Activated T-cell treated with anti-CD3 and anti-CD28 coated beads for 4 hours (primary cell): ENCODE data around the gene SLC5A1.

ENCODE experiments used
- DNase-seq: peaks from one replicate; pipeline ENCODE4 v3.0.0-alpha.2; 2020

SLC5A1 gene

DNA sequence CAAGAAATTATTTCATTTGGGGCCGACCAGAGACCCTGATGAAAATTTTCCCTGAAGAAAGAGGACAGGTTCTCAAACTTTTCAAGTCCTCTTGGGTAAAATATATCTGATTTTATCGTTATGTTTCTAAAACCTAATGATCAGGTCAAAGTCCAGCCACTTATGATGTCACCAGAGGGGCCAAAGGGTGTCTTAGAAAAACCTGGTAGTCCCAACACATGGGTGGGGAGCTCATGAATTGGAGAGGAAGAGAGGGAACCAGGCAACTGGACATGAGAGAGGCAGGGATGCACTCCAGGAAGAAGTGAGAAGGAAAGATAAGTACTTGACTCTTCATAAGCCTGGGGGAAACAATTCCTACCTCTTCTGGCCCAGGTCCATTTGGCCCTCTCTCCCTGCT is 9.2 kb downstream of the SLC5A1 start:
- no peak for DNase-seq

DNA sequence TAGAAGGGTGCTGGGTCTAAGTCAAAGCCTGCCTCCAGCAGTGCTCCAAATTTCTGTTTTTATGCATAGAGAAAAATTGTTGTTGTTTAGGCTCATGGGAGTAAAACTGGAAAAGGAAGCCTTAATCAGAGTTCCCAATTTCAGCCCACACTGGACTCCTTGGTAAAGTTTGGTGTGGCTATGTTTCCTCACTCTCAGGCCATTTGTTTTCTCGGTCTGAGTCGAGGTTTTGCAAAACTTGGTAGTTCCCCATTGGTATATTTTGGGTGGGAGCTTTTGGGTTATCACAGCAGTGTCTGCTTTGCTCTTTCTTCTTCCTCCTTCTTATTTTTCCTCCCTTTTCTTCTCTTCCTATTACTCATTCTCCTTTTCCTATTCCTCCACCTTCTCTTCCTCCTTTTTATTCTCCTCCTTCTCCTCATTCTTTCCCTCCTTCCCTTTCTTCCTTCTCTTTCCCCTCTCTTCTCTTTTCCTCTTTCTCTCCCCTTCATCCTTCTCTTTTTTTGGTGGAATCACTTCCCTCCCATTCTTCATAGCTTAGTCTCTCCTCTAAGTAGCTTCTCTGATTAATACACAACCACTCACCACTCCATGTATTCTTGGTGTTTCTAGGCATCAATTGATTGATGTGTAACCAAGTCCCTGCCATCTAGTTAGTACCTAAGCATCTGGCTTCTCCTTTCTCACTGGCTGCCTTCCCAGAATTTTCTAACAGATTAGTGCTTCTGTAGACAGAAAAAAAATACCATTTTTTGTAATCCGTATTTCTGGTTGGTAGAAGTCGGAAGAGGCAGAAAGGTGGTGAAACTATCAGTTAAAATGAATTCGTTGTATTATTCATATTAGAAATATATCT is 10.1 kb downstream of the SLC5A1 start:
- no peak for DNase-seq

DNA sequence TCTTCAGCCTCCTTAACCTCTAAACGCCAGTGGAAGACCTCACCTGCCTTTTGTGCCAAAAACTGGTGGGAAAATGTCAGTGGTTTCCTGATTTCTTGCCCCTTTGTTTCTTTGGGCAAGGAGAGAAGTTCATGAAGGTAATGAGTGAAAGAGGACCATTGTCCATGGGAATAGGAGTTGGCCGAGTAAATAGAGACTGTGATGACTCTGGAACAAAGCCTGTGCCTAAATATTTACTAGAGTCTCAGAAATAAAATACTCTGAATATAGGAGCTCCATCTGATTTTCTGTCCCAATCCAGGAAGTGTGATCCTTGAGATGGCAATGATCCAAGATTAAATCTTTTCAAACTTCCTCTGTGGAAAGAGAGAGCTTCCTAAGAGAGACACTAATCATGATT is 12.0 kb downstream of the SLC5A1 start:
- DNase-seq = no peak

DNA sequence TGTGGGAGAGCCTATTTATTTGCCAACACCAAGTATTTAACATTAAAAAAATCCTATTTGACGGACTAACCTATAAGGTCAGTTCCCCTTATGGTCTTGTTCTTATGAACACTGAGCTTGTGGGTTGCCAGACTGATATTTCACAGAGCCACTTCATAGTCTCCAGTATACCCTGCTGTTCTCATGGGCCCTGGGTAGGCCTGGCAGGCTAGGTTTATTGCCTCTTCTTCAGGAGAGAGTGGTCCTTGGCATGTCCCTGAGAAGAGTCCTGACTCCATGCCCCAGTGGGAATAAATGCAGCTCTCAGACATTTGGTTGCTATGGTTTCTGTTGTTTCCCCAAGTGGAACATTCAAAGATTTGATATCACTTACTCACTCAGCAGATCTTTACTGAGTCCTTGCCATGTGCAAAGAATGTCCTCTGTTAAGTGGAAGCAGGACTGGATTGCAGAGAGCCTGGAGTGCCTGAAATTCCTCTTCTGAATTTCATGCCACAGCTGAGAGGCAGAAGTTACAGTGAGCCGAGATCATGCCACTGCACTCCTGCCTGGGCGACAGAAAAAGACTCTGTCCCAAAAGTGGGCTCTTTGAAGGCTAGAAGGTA is 15.7 kb downstream of the SLC5A1 start:
- DNase-seq = no peak

DNA sequence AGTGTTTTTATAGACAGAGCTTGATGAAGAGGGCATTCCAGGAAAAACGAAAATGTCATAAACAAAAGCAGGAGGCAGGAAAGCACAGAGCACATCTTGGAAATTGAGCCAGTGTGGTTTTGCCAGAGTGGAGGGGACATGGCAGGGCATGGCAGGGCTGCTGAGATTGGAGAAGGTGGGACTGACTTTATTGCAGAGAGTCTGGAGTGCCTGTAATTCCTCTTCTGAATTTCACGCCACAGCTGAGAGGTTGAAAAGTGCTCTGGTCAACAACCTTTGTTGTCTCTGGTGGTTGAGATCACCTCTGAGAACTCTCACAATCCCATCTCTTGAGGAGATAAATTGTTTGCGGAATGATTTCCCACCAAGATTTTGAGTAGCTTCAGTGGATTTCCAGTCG is 16.4 kb downstream of the SLC5A1 start:
- DNase-seq = no peak

DNA sequence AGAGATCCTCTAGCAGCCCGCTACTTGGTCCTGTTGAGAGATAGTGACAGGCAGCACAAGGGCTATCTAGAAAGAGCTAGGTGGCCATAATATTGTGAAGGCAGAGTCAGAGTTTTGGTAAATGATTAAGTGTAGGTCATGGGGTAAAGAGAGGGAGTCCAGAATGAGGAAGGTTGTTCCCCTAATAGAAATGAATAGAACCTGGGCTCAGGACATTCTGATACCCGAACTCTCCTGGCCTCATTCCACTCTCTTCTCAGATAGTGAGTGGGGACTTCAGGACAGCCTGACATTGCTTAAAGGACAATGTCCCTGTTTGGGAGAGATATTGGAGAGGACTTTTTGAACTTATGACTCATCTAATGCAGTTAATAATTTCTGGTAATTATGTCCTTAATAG is 20.6 kb downstream of the SLC5A1 start:
- DNase-seq = no peak

DNA sequence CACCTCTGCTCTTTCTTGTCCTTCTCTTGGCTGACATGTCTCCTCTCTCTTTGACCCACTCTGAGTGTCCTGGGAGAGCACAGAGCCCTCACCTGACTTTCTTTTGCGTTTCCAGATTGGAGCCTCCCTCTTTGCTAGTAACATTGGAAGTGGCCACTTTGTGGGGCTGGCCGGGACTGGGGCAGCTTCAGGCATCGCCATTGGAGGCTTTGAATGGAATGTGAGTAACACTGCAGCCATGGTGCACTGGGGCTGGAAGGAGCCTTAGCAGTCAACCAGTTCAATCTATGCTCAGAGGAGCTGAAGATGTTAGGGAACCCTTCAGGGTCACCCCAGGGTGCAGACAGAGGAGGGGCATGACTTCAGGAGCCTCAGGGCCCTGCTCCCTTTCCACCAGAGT is 23.8 kb downstream of the SLC5A1 start:
- DNase-seq = no peak

DNA sequence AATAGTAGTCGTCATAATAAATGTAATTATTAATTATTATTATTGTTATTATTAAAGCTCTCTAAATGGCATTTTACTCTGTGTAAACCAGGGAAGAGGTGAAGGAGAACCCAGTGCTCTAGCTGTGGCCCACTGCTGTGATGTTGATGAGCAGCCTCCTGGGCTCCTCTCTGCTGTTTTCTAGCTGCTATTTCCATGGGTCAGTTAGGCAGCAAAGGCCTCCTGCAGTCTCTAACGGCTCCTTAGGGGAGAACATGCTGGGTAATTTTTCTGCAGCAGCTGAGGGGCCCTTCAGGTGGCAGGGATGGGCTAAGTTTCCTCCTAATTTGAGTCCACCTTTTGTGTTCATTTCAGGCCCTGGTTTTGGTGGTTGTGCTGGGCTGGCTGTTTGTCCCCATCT is 24.6 kb downstream of the SLC5A1 start:
- no peak for DNase-seq

DNA sequence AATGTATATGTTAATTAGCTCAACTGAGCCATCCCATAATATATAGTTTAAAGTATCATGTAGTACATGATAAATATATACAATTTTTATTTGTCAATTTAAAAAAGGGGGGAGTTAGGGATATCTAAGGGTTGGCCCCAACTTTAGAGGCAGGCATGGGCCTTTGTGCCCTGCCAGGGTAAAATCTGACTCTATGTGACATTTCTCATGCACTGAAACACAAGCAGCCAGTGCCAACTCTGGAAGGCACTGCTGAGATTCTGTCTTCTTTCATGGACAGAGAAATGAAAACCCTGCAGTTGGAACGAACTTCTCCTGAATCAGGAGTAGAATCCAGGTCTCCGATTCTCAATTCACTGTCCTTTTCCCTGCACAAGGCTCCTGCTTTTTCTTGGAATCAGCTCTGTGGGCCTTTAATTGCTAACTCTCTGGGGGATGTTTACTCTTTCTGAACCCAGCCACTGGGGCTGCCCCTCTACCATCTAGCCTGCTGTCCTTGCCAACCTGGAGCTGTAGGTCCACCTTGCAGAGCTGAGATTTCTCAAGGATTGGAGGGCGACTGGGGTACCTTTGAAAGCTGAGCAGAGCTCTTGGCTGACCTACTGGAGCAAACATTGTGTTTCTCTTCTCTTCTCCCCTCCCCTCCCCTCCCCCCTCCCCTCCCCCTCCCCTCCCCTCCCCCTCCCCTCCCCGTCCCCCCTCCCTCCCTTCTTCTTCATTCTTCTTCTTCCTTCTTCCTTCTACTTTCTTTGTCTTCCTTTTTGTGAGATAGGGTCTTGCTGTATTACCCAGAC is 26.7 kb downstream of the SLC5A1 start:
- no peak for DNase-seq

DNA sequence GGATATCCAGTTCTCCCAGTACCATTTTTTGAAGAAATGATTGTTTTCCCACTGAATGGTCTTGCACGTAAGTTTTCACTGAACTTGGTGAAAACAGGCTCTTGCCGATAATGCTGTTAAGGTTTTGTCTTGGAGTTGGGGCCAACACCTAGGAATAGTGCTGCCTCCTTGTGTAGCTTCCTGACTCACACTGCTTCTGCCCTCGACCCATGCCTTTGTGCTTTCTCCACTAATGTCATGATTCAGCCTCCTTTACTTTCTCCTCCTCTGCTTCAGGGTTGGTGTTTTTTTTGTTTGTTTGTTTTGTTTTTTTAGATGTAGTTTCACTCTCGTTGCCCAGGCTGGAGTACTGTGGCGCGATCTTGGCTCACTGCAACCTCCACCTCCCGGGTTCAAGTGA is 30.2 kb downstream of the SLC5A1 start:
- DNase-seq = no peak

DNA sequence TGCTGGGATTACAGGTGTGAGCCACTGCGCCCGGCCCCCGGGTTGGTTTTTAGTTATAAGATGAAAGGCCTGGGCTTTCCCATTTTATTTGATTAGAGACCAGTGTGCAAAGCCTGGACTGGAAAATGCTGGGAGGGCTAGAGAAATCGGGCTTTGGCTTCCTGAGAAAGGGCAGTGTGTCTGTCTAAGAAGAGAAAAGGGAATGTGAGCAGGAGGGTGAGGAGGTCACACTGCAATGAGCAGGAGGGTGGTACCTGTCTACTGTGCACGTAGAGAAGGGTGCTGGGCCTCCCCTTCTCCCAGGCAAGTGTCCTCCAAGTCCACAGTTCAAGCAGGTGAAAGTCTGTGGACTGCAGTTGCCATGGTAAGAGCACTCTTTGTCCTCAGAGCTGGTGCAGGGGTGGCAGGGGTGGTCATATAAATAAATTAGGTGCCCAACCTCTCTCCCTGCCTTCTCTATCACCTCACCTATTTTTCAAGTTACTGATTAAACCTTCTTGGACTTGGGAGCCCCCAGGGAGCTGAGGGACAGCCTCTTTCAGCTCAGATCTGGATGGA is 30.8 kb downstream of the SLC5A1 start:
- DNase-seq = no peak

DNA sequence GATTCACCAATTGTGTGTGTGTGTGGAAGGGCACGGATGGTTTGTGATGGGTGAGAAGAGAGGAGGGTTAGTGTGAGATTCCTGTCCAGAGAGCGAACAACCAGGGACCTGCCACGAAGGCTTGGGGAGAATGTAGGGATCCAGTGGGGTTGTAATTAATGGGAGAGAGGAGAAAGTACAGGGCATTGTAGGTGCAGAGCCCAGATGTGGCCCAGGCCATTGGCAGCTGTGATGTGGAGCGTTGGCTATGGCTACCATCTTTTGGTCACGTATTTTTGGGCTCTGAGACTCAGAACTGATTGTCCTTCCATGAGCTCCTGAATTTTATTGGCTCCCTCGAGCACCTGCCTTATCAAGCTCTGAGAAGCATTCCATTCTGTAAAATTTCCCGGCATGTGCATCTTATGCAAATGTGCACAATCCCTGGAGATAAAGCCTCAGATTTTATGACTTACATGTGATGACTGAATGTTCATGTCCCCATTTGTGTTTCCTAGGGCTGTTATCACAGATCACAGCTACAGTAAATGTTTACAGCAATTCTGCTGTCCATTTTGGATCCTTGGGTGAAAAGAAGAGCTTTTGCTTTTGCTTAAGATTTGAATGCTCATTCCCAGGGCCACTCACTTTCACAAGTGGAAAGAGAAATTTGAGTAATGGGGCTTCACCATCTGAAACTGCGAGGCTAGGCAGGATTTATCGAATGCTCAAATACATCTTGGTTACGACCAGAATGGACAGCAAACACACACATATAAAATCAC is 33.1 kb downstream of the SLC5A1 start:
- no peak for DNase-seq

DNA sequence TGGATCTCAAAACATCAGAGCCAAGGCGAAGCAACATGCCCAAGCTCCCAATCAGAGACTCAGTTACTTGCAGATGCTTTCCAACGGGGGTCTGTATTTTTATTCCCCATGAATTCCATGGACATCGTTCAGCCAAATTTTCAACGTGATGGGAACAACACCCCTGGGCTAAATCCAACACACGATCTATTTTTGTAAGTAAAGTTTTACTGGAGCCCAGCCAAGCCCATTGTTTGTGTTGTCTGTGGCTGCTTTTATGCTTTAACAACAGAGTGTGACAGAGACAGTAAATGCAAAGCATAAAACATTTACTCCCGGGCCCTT is 33.7 kb downstream of the SLC5A1 start:
- DNase-seq = no peak

DNA sequence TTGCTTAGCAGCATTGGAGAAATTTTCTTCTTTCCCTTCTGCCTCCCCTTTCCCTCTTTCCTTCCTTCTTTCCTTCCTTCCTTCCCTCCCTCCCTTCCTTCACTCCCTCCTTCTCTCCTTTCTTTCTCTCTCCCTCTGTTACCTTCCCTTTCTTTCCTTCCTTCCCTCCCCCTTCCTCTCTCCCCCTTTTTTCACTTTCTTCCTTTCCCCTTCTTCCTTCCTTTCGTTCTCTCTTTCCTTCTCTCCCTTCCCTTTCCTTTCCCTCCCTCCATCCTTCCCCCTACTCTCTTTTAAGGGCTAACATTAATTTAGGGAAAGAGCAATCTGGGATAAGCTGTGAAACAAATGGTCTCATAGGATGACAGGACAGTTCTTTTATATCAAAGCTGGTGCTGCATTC is 34.1 kb downstream of the SLC5A1 start:
- no peak for DNase-seq

DNA sequence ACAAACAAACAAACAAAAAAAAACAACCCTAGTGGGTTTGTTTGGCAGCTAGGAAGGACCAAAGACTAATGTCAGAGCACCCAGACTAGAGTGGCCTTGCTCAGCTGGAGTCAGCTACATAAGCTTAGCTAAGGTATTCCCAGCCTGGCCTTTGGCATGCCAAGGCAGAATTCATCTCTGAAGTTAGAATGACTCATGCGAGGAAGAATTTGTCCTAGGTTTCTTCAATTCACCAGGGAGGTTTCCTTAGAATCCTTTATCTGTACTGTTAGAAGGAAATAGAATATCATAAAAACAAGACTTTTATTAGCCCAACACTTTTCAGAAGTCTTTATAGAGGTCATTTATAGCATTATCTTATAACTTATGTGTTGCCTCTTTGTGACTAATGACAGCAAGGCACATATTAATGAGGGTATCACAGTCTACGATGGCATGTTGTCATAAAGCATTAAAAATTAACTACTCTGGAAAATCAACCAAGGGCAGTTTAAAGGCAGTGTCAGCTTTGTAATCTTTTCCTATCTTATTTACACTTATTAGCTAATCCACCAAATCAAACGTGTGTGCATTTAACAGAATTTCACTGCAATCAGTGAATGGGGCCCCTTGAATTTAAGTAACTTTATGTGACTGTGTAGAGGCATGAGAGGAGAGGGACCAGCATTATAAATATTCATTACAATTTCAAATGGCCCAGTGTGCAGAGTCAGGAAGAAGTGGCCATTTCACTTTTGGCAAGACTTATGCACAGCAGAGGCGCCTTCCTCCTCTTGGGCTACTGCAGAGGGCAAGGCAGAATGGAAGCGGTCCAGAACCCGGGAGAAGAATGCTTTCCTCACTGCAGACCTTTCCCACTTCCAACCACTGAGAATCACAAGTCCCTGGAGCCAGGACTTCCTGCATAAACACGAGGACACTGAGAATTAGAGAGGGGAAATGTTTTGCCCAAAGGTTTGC is 36.3 kb downstream of the SLC5A1 start:
- DNase-seq = no peak

DNA sequence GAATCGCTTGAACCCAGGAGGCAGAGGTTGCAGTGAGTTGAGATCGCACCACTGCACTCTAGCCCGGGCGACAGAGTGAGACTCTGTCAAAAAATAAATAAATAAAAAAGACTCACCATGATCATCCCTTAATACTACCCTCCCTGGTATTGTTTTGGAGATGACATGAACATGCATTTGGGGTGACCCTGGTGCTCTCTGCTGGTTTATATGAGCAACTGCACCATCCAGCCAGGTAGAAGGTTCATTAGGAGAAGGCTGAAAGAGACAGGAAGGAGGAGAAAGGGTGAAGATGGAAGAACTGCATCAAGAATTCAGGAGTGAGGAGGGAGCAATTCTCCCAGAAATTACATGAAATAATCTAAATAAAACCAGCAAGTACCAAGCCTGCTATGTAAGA is 37.8 kb downstream of the SLC5A1 start:
- DNase-seq = no peak

DNA sequence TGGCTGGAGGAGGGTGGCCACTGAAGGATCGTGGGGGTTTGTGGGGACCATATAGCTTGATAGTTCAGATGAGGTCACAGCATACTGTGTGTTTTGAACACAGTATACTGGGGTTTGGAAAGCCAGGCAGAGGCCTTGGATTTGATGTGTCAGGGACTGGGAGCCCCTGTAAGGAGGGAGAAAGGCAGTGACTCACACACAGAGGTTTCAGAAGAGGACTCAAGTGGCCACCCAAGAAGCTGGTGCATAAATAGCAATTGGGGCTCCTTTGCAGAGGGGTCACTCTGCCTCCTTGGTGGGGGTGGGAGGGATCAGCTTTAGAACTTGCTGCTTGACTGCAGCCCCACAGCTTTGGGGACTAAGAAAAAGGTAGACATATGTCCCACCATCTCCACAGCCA is 39.3 kb downstream of the SLC5A1 start:
- DNase-seq = no peak

DNA sequence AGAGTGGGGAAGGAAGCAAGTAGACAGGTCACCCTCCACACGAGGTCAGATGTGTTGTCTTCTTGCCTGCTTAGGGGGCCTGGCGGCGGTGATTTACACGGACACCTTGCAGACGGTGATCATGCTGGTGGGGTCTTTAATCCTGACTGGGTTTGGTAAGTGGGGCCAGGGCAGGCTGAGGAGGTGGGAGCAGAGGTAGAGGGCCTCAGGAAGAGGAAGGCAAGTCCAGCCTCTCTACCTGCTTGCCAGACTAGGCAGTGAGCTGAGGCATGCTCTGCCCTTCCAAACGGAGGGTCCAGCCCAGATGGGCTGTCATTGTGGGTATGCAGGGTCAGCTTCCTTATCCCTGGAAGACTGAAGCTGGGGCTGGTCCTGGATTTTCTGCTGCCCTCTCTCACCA is 39.9 kb downstream of the SLC5A1 start:
- DNase-seq = no peak

DNA sequence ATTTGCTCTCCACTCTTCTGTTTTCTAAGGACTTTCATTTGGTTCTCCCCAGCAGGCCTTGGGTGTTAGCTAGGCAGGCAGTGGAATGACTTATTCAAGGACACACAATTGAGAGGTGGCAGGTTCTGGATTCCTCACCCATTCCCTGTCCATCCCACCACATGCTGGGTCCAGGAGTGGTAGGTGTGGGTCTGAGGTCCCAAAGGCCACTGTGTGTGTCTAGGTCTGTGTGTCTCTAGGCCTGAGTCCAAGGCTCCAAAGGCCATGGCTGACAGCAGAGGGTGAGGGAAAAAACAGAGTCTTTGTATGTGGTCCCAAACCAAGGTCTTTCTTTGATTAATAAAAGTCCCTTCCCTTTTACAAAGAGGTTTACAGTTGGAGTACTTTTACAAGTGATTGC is 40.8 kb downstream of the SLC5A1 start:
- no peak for DNase-seq

DNA sequence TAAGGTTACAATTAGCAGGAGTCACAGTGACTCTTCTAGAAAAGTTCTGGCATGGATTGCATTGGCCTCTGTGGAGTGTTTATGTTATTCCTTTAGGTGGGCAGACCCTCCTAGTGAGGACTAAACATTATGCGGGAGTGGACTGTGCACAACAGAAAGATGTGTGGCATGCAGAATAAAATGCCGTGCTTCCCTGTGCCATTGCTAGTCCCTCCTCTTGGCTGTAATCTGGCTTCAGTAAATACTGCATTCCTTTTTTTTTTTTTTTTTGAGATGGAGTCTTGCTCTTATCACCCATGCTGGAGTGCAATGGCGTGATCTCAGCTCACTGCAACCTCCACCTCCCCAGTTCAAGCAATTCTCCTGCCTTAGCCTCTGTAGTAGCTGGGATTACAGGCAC is 45.0 kb downstream of the SLC5A1 start:
- DNase-seq = no peak

DNA sequence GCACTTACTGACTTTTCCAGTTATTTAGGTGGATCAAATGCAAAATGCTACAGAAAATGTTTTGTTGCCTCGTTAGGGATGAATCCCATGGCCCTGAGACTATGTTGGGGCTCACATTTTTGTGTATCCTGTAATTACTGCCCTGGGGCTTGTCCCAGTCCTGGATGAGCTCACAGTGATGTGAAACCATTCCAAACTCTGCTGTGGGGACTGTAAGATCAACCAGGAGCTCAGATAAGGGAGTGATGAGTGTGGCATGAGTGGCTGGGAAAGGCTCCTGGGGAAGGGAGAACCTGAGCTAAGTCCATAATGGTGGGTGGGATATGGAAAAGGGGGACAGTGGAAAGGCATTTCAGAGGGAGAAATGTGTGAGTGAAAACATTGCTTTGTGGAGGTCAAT is 54.0 kb downstream of the SLC5A1 start:
- DNase-seq = no peak
